CMK (cell line): Measurements from ENCODE around the gene CBFB.

Experiments used
- DNase-seq: peaks from one replicate; pipeline ENCODE4 v3.0.0-alpha.2; 2010; ENCODE audit warnings: low read depth

CBFB gene

DNA sequence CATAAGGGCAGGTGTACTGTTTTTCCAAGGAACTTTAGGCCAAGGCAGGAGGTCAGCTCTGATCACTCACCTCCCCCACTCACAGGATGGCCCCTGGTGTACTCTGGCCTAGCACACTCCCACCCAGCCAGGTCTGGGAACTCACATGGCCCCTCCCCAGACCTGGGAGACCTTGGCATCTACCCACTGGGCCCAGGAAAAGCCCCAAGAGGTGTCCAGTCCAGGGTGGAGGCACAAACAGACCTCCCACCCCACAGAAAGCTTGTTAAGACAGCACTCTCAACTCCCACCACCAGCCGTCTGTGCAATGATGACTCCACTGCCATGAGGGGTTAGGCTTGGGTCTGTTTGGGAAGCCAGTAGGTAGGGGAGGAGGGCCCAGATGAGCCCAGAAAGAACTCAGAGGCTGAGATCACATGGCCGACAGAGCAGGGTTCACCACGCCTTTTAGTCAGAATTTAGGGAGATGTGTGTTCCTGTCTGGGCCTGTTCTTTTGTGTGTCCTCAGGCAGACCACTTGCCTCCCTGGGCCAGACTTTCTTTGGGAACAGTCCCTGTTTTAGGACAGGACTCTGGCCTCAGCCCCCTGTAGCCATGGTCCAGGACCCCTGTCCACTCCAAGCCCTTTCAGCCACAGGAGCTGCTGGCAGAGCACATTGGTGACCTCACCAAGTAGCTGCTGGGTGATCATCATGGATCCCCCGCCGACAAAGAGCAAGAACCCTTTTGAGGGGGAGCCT lies 12.1 kb upstream of the CBFB start:
- DNase-seq: no peak

- DNase-seq: no peak
Measured at GRCh38 chr16:67017421-67017750, 11.6 kb upstream of the CBFB start.

DNA sequence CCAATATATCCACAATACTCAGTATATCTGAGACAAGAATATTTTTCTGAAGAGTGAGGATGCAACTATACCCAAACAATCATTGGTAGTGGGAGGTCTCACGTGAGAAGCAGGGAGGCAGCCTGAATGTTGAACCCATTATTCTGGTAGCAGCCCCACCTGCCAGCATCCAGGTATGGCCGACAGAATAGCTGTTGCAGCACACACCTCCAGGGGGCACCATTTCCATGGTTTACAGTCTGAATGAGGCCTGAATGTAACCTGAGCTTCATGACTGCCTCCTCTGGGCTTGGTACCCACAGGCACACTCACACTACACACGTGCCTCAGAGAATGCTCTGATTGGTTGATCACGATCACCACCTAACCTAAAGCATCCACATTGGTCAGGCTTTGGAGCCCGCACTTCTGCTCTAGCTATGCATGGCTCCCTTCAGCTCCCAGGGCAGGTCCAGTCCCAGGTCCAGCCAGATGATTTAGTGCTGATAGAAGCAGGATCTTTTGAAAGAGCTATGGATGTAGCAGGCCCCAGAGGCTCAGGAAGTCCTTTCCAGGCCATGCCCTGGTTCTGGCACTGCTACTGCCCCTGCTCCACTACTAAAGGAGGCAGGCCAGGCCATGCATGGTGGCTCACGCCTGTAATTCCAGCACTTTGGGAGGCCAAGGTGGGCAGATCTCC lies 11.0 kb upstream of the CBFB start:
- peak; percentile 60 for DNase-seq

GRCh38 chr16:67019171-67019570 lies 9.8 kb upstream of the CBFB start:
- DNase-seq: no peak

- no peak for DNase-seq
Measured at GRCh38 chr16:67021321-67021720, 7.6 kb upstream of the CBFB start.

GRCh38 chr16:67022531-67023214 lies 6.3 kb upstream of the CBFB start:
- DNase-seq: no peak

- no peak for DNase-seq
Measured at GRCh38 chr16:67023689-67024088, 5.3 kb upstream of the CBFB start.

DNA sequence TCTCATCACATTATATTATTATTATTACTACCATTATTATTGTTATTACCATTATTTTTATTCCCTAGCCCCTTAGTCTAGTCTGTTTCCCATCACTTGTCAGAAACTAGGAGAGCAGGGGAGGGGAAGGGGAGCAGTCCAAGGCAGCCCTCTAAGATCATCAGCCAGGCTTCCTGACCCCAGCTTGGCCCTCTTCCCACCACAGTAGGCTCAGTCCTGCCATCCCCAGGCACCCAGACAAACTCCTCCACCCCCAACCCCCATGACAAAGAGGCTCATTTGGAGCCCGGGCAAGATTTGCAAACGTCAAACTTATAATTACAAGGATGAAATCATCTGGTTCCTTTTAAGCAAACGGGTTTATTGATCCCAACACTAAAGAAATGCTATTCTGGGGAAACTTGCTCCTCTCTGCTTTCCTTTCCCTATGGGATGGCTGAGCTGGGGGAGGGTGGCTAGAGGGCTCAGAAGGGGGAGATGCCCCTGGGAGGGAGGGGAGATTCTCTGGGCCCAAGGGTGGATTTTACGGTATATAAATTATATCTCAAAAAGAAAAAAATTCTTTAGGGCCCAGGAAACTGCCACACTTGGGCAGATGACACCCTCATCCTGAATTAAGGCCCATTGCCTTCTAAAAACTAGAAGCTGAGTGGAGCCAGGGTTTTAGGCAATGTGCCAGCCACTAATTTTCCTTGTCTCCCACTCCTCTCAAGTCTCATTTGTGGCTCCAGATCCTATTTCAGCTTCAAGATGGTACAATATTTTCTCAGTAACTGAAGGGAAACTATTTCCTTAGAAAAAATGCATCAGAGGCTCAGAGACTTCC lies 4.4 kb upstream of the CBFB start:
- no peak for DNase-seq

GRCh38 chr16:67025210-67025550 lies 3.8 kb upstream of the CBFB start:
- no peak for DNase-seq

DNA sequence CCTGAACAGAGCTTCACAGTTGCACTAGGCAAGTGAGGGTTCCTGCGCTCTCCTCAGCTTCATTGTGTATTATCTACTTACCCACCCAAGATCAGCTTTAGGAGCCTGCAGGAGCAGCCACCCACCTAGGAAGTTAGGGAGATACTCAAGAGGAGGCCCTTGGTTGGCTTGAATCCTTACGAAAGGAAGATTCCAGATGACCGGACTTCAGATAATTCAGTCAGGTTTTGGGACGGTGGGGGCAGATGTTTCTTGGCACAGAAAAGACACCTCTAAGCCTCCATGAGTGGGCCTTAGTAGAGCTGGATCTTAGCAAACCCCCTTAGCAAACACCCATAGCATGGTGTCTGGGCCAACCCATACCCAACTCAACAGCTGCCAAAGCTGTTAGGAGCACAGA lies 2.4 kb upstream of the CBFB start:
- DNase-seq: no peak

DNA sequence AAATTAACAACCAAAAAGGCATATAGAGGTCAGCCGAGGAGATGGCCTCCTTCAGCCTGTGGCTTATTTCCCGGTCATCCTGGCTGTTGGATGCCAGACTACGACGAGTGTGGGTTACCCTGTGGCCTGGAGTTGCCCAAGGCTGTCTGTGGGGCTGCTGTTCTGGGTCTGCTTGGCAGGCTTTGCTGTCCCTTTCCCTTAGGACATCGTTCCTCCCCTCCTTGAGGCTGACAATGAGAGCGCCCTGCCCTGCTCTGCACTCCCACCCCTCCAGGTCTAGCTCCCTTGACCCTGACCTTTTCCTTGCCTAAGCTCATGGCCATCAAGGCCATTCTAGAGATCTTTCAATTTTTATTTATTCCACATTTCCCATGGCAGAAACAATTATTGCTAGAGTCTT lies 1.9 kb upstream of the CBFB start:
- no peak for DNase-seq

GRCh38 chr16:67028167-67028695 lies 718 bp upstream of the CBFB start:
- no peak for DNase-seq

DNA sequence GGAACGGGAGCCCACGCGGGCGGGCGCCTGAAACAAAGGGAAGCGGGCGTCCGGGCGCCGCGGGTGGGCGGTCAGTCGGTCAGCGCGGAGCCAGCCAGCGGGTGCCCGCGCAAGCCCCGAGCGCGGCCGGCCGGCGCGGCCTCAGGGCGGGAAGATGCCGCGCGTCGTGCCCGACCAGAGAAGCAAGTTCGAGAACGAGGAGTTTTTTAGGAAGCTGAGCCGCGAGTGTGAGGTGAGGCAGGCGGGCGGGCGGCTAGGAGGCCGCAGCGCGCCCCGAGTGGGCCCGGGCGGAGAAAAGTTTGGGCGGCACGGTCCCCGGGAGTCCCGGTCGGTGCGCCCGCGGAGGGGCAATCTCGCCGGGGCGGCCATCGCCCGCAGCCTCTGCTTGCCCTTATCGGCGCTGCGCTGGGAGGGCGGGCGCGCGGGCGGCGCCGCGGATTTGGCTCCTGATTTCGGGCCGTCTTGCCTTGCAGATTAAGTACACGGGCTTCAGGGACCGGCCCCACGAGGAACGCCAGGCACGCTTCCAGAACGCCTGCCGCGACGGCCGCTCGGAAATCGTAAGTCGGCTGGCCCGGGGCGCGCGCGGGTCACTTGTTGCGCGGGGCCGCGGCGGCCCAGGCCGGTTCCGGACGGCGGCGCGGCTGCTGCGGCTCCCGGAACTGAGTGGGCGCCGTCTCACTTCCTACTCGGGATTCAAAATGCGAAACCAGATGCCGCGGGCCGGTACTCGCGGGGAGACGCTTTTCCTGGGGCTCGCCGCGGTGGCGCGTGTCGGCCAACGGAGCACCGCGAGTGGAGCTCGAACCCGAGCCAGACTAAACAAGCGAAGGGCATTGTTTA lies 526 bp downstream of the CBFB start:
- no peak for DNase-seq

DNA sequence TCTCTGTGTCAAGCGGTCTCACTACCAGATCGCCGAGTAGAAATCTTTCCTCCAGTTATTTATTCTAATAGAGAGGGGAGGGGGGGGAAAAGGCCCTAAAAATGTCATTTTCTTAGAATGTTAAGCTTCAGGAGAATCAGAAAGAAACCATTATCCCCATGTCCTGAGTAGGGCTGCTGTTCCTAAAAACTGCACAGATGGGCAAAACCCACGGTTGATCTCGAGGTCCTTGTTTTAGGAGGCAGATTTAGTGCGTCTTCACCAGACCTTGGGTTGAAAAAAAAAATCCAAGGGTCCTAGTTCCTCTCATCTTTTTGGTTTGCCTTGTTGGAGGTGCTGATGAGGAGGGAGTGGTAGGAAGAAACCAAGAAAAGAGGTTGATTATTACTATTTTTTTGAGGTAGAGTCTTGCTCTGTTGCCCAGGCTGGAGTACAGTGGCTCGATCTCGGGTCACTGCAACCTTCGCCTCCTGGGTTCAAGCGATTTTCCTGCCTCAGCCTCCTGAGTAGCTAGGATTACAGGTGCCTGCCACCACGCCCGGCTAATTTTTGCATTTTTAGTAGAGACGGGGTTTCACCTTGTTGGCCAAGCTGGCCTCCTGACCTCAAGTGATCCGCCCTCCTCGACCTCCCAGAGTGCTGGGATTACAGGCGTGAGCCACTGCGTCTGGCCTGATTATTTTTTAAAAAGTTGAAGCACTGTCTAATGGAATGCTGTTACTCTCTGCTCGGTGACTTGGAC lies 1.4 kb downstream of the CBFB start:
- no peak for DNase-seq

DNA sequence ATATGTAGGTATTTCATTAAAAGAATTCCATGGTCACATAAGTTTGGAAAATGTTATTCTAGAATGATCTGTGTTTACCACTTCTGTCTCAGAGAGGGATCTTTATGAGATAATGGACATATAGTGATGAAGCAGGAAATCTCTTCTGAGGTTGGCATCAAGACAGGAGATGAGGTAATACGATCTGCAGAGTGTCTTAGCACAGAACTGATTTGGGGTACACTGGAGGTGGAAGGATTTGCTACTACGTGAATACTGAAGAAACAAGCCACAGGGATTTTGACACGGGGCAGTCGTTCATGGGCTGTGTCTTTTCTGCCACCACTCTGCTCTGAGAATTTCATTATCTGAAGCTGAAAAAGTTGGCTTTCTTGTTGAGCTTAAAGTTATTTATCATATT lies 5.5 kb downstream of the CBFB start:
- no peak for DNase-seq

DNA sequence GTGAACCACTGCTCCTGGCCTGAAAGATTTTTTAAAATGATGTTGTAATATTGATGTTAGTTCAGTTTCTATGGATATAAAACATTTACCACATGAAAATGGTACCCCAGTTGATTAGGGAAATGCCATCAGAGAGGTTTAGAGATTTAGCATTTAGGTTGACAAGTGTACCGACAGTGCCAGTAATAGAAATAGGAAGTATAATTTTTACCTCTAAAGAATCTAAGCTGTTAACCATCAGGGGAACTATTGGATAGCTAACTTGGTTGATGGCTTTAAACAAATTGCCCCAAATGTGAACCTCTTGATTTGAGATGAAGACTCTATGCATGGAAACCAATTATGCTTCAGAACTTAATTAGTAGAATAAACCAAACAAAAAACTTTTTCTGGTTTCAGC lies 6.4 kb downstream of the CBFB start:
- no peak for DNase-seq

DNA sequence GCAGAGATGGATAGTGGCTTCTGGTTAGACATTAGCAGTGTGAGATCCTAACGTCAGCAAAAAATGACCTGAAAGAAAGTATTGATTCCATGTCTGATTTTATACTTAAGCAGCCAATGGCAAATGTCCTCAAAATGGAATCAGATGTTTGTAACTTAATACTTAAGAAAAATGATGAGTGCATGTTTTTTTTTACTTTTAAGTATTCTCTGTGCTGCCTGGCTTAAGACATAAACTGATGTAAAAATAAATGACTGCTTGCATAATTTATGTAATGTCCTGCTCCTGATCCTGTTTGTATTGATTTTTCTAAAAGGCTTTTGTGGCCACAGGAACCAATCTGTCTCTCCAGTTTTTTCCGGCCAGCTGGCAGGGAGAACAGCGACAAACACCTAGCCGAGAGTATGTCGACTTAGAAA lies 7.4 kb downstream of the CBFB start:
- DNase-seq: no peak

GRCh38 chr16:67039260-67040020 lies 10.5 kb downstream of the CBFB start:
- no peak for DNase-seq

DNA sequence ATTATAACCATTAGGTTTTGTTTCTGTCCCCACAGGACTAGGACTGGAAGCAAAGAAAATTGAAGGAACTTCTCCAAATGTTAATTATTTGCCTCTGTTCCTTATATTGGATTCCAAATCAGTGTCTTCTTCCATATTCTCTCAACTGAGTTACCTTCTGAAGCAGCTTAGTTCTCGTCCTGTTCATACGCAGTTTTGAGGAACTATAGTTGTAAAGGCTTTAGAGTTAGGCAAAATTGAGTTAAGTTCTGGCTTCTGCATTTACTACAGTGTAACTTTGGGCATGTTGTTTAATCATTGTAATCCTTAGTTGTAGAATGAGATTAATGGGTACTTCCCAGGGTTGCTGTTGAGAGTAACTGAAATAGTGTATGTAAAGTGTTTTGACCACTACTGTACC lies 11.2 kb downstream of the CBFB start:
- DNase-seq: no peak

DNA sequence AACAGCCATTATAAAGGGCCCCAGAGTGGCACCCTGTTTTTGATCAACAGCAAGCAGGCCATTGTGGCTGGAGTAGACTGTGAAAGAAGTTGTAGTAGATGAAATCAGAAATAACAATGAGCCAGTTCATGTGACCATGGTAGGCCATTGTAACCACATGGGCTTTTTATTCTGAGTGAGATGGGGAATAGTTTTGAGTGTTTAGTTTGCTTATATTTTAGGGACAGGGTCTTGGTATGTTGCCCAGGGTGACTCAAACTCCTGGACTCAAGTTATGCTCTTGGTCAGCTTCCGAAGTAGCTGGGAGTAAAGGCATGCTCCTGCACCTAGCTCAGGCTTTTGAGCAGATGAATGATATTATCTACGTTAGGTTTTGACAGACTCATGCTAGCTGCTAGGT lies 12.0 kb downstream of the CBFB start:
- no peak for DNase-seq
